Stimulated activated CD4-positive, alpha-beta T cell treated with anti-CD3 and anti-CD28 coated beads, TNF-alpha, amount 100 ng/mL, for 48 hours (primary cell): ENCODE results near the gene TXLNA.

Experiments
- DNase-seq, 3 donors: peaks; one replicate each; pipeline ENCODE4 v3.0.0-alpha.2; 2020; ENCODE audit warnings: low read depth in 3 of 3

TXLNA gene

GRCh38 chr1:32184650-32185049, 5.2 kb downstream of the TXLNA start:
- no peak for DNase-seq

GRCh38 chr1:32186077-32186476, 6.6 kb downstream of the TXLNA start:
- no peak for DNase-seq

GRCh38 chr1:32186491-32186890, 7.0 kb downstream of the TXLNA start:
- no peak for DNase-seq

GRCh38 chr1:32187850-32188249, 8.4 kb downstream of the TXLNA start:
- DNase-seq: no peak

- no peak for DNase-seq
These were observed 12.9 kb downstream of the TXLNA start for GRCh38 chr1:32192220-32192948.

GRCh38 chr1:32194984-32195383, 15.5 kb downstream of the TXLNA start:
- DNase-seq: no peak

- DNase-seq: no peak
These were observed 16.1 kb downstream of the TXLNA start for GRCh38 chr1:32195531-32195930.

GRCh38 chr1:32195972-32196823, 16.7 kb downstream of the TXLNA start:
- no peak for DNase-seq

- DNase-seq: no peak
These were observed 17.6 kb downstream of the TXLNA start for GRCh38 chr1:32197074-32197473.

GRCh38 chr1:32197837-32198236, 18.4 kb downstream of the TXLNA start:
- DNase-seq: no peak

GRCh38 chr1:32198237-32199042, 19.0 kb downstream of the TXLNA start:
- DNase-seq: no peak

- DNase-seq: no peak
These were observed 19.7 kb downstream of the TXLNA start for GRCh38 chr1:32199043-32199716.

GRCh38 chr1:32199717-32200072, 20.2 kb downstream of the TXLNA start:
- no peak for DNase-seq

- DNase-seq: peak in 1 of 3 donors; percentile 47
These were observed 20.9 kb downstream of the TXLNA start, which contains the start of gene CCDC28B for GRCh38 chr1:32200226-32201010. Gene CCDC28B (plus strand): TSS chr1:32200595. CDS start chr1:32201936, 1,341 bp downstream.

- peak; percentile 48 to 80 (median 64) for DNase-seq
These were observed 21.8 kb downstream of the TXLNA start for GRCh38 chr1:32201011-32201855.

GRCh38 chr1:32204943-32205361, 25.5 kb downstream of the TXLNA start:
- DNase-seq: no peak

- DNase-seq: peak; percentile 73 to 87 (median 73)
These were observed 26.2 kb downstream of the TXLNA start, which contains the start of gene IQCC for GRCh38 chr1:32205401-32206370. Gene IQCC (plus strand): TSS chr1:32205671. CDS start chr1:32205682, 11 bp downstream.

- no peak for DNase-seq
These were observed 29.0 kb downstream of the TXLNA start for GRCh38 chr1:32208469-32208868.
